ENCODE results near the gene PRKN. TPM values are rescaled to one million over a fixed set of nuclear protein-coding genes. Genes with fewer than 3 reads are reported as not detected.

The PRKN gene
- total RNA-seq, 4 donors from 2014 or later, result 5.5 to 17.9 (median 6.8) TPM

DNA sequence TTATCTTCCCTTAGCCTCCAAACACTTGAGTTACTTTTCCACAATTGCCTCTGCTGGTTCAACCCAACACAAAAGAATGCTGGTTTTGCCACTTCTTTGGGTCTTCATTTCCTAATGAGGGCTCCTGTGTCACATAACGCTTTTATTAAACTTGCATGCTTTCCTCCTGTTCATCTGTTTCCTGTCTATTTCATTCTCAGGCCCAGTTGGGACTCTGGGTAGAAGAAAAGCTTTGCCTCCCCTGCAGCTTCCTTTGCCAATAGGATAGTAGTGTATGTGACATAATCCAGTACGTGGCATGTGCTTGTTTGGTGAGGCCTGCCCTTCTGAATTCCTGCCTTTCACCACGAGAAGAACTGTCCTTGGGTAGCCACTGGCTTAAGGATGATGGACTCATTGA, 924.4 kb downstream of the PRKN start:
- H3K27me3 ChIP-seq, result no peaks in the 10 kb centered on the region
- no peak for DNase-seq (ENCODE audit: low spot score in 2 of 2)
- TF ChIP-seq POLR2A (IDR thresholded peaks at IDR 0.05) (no peak), EP300 (IDR thresholded peaks at IDR 0.05) (no peak)
- TF ChIP-seq, protein P1, sequence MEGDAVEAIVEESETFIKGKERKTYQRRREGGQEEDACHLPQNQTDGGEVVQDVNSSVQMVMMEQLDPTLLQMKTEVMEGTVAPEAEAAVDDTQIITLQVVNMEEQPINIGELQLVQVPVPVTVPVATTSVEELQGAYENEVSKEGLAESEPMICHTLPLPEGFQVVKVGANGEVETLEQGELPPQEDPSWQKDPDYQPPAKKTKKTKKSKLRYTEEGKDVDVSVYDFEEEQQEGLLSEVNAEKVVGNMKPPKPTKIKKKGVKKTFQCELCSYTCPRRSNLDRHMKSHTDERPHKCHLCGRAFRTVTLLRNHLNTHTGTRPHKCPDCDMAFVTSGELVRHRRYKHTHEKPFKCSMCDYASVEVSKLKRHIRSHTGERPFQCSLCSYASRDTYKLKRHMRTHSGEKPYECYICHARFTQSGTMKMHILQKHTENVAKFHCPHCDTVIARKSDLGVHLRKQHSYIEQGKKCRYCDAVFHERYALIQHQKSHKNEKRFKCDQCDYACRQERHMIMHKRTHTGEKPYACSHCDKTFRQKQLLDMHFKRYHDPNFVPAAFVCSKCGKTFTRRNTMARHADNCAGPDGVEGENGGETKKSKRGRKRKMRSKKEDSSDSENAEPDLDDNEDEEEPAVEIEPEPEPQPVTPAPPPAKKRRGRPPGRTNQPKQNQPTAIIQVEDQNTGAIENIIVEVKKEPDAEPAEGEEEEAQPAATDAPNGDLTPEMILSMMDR (IDR thresholded peaks at IDR 0.05), result no peak
- H3K9me3 ChIP-seq, result no peaks in the 10 kb centered on the region
- no peaks in the 10 kb centered on the region for H3K4me1 ChIP-seq
- 74% methylated on average over 3 of the region's 3 CpGs for WGBS, 2 donors
- H3K27ac ChIP-seq, result no peak overlapping the region
- no peak overlapping the region for H3K4me3 ChIP-seq
- H3K36me3 ChIP-seq, result no peaks in the 10 kb centered on the region

DNA sequence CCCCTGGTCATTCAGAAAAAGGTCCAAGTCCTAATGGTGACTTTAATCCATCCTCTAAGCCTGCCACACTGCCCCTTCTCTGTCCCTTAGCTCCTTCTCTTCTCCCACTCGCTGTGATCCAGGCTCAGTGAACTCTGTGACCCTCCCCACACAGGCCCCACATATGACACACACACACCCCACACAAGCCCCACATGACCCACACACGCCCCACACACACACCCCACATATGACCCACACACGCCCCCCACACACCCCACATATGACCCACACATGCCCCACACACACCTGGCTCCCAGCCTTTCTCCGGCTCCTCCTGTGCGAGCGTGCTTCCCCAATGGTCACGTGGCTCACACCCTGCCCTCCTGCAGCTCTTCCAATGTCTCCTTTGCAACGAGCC, 925.3 kb downstream of the PRKN start:
- DNase-seq (ENCODE audit: low spot score in 2 of 2), result no peak
- no peaks in the 10 kb centered on the region for H3K27me3 ChIP-seq
- H3K4me3 ChIP-seq, result no peak overlapping the region
- TF ChIP-seq, protein P1 (IDR thresholded peaks at IDR 0.05), result no peak
- no peak for TF ChIP-seq EP300 (IDR thresholded peaks at IDR 0.05)
- no peak for TF ChIP-seq POLR2A (IDR thresholded peaks at IDR 0.05)
- no peak overlapping the region for H3K27ac ChIP-seq
- no peaks in the 10 kb centered on the region for H3K36me3 ChIP-seq
- WGBS, 2 donors, result 91 to 94% methylated on average over 8 of the region's 8 CpGs
- H3K9me3 ChIP-seq, result no peaks in the 10 kb centered on the region
- H3K4me1 ChIP-seq, result no peaks in the 10 kb centered on the region

DNA sequence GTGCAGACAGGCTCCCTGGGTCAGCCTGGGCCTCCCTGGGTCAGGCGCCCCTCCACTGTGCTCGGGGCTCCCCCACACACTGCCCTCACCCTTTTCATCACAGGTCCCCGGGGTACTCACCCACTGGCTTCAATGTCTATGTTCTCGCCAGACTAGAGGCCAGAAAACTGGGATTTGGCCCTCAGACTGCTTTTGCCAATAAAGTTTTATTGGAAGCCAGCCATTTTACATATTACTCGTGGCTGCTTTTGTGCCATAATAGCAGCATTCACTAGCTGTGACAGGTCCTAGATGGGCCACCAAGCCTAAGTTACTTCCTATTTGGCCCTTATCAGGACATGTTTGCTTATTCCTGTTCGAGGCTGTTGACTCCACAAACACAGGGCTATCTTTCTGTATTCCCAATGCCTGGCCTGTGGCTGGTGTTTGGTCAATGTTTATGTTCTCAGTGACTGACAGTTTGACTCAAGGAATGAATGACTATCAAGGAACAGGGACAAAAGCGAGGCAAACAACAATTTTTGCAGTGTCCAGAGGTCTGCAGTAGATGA, 928.6 kb downstream of the PRKN start:
- Histone ChIP-seq H3K9me3 (peaks cover 0 to 4% (median 0%) of the 10 kb centered on the region in 4 donors), H3K27ac (no peak overlapping the region), H3K27me3 (no peaks in the 10 kb centered on the region), H3K36me3 (no peaks in the 10 kb centered on the region), H3K4me3 (no peak overlapping the region), H3K4me1 (no peaks in the 10 kb centered on the region)
- no peak for TF ChIP-seq EP300 (IDR thresholded peaks at IDR 0.05)
- TF ChIP-seq POLR2A (IDR thresholded peaks at IDR 0.05), result no peak
- TF ChIP-seq, protein P1 (IDR thresholded peaks at IDR 0.05), result no peak
- DNase-seq (ENCODE audit: low spot score in 2 of 2), result no peak
- WGBS, 2 donors, result 63 to 76% methylated on average over 7 of the region's 7 CpGs

DNA sequence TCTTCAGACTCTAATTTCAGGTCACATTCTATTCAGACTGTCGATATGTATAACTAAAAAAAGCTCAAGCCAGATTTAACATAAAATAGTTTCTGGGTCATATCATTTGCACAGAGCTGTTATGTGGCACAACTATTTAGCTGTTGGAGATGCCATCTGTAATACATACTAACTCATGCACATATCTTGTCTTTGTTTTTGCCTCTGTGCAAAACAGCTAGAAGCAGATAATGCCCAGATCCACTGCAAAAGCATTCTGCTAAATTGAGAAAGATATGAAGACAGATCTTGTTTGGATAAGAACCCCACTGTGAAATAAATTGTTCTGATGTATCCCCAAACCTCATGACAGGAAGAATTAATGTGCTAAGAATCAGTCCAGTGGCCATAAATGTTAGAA, 930.9 kb downstream of the PRKN start:
- peaks cover 0 to 8% (median 0%) of the 10 kb centered on the region in 4 donors for H3K9me3 ChIP-seq
- H3K4me1 ChIP-seq, result no peaks in the 10 kb centered on the region
- no peak overlapping the region for H3K4me3 ChIP-seq
- 31 to 43% methylated on average over 1 of the region's 1 CpG for WGBS, 2 donors
- no peak for DNase-seq (ENCODE audit: low spot score in 2 of 2)
- TF ChIP-seq, protein P1 (IDR thresholded peaks at IDR 0.05), result no peak
- TF ChIP-seq EP300 (IDR thresholded peaks at IDR 0.05), result no peak
- no peak for TF ChIP-seq POLR2A (IDR thresholded peaks at IDR 0.05)
- no peaks in the 10 kb centered on the region for H3K27me3 ChIP-seq
- H3K27ac ChIP-seq, result no peak overlapping the region
- peaks cover 0 to 4% (median 0%) of the 10 kb centered on the region in 3 donors for H3K36me3 ChIP-seq

DNA sequence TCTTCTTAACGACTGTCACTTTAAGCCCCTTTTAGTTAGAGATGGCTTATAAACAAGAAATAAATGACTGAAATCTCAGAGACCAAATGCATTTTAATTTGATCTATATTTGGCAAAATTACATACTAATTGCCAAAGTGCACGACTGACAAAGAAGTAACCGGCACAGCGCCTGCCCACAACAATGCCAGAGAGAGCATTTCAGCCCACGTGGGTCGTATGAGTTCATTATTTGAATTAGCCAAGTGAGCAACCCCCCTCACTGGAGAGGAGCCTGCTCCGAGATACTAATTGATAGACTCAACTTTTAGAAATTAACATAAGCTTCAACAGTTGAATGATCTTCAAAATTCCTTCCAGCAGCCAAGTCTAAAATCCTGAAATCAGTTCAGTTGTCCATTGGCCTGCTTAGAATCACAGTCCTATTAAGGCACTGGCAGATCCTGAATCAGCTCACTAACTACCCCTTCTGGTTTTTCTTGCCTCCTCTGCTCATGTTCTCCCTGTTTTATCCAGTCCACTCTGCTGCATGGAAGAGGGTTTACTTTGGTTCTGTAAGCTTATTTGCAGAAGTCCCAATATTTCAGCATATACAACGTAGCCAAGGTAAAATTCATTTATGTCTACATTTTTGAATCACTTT, 934.6 kb downstream of the PRKN start:
- no peak for DNase-seq (ENCODE audit: low spot score in 2 of 2)
- Histone ChIP-seq H3K4me1 (no peaks in the 10 kb centered on the region), H3K36me3 (peaks cover 0 to 13% (median 0%) of the 10 kb centered on the region in 3 donors), H3K9me3 (peaks cover 0 to 12% (median 0%) of the 10 kb centered on the region in 4 donors), H3K27ac (no peak overlapping the region), H3K4me3 (no peak overlapping the region), H3K27me3 (no peaks in the 10 kb centered on the region)
- no peak for TF ChIP-seq EP300 (IDR thresholded peaks at IDR 0.05)
- no peak for TF ChIP-seq POLR2A (IDR thresholded peaks at IDR 0.05)
- TF ChIP-seq, protein P1 (IDR thresholded peaks at IDR 0.05), result no peak
- WGBS, 2 donors, result 59 to 79% methylated on average over 8 of the region's 8 CpGs

All from tibial nerve (tissue), 4 donors.